ENCODE data around the gene GRIN1.

Gene GRIN1

DNA sequence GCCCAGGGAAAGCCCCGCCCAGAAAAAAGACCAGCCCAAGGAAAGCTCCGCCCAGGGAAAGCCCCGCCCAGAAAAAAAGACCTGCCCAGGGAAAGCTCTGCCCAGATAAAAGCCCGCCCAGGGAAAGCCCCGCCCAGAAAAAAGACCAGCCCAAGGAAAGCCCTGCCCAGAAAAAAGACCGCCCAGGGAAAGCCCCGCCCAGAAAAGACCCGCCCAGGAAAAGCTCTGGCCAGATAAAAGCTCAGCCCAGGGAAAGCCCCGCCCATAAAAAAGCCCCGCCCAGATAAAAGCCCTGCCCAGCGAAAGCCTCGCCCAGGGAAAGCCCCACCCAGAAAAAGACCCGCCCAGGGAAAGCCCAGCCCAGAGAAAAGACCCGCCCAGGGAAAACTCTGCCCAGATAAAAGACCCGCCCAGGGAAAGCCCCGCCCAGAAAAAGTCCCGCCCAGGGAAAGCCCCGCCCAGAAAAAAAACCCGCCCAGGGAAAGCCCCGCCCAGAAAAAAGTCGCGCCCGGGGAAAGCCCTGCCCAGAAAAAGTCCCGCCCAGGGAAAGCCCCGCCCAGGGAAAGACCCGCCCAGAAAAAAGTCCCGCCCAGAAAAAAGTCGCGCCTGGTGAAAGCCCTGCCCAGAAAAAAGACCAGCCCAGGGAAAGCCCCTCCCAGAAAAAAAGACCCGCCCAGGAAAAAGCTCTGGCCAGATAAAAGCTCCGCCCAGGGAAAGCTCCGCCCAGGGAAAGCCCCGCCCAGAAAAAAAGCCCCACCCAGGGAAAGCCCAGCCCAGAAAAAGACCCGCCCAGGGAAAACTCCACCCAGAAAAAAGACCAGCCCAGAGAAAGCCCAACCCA is 11.9 kb downstream of the GRIN1 start:
- no peaks in the 10 kb centered on the region for H3K36me3 ChIP-seq (ENCODE audit: control insufficient read depth, insufficient read depth, low read length)
- H3K4me1 ChIP-seq, result no peaks in the 10 kb centered on the region
- no peaks in the 10 kb centered on the region for H3K79me2 ChIP-seq
- H3K9ac ChIP-seq, result no peak overlapping the region
- no peak overlapping the region for H3K4me3 ChIP-seq (ENCODE audit: low read depth, low read length)
- H2AFZ ChIP-seq, result no peak overlapping the region
- no peak overlapping the region for H3K27ac ChIP-seq
- H3K4me2 ChIP-seq (ENCODE audit: low read length), result no peak overlapping the region
- H3K9me3 ChIP-seq (ENCODE audit: control insufficient read depth, low read length), result no peaks in the 10 kb centered on the region
- TF ChIP-seq, protein P1, sequence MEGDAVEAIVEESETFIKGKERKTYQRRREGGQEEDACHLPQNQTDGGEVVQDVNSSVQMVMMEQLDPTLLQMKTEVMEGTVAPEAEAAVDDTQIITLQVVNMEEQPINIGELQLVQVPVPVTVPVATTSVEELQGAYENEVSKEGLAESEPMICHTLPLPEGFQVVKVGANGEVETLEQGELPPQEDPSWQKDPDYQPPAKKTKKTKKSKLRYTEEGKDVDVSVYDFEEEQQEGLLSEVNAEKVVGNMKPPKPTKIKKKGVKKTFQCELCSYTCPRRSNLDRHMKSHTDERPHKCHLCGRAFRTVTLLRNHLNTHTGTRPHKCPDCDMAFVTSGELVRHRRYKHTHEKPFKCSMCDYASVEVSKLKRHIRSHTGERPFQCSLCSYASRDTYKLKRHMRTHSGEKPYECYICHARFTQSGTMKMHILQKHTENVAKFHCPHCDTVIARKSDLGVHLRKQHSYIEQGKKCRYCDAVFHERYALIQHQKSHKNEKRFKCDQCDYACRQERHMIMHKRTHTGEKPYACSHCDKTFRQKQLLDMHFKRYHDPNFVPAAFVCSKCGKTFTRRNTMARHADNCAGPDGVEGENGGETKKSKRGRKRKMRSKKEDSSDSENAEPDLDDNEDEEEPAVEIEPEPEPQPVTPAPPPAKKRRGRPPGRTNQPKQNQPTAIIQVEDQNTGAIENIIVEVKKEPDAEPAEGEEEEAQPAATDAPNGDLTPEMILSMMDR (IDR thresholded peaks at IDR 0.05), result no peak
- no peaks in the 10 kb centered on the region for H3K27me3 ChIP-seq (ENCODE audit: control insufficient read depth, insufficient read depth, low read length)

- Histone ChIP-seq H3K4me1 (no peaks in the 10 kb centered on the region), H2AFZ (no peak overlapping the region), H3K4me3 (ENCODE audit: low read depth, low read length) (no peak overlapping the region), H3K79me2 (no peaks in the 10 kb centered on the region), H3K27me3 (ENCODE audit: control insufficient read depth, insufficient read depth, low read length) (no peaks in the 10 kb centered on the region), H3K9ac (no peak overlapping the region), H3K9me3 (ENCODE audit: control insufficient read depth, low read length) (no peaks in the 10 kb centered on the region), H3K4me2 (ENCODE audit: low read length) (no peak overlapping the region), H3K27ac (no peak overlapping the region), H3K36me3 (ENCODE audit: control insufficient read depth, insufficient read depth, low read length) (no peaks in the 10 kb centered on the region)
- TF ChIP-seq, protein P1 (IDR thresholded peaks at IDR 0.05), result no peak
Measured at GRCh38 chr9:137152844-137153405, 14.0 kb downstream of the GRIN1 start.

DNA sequence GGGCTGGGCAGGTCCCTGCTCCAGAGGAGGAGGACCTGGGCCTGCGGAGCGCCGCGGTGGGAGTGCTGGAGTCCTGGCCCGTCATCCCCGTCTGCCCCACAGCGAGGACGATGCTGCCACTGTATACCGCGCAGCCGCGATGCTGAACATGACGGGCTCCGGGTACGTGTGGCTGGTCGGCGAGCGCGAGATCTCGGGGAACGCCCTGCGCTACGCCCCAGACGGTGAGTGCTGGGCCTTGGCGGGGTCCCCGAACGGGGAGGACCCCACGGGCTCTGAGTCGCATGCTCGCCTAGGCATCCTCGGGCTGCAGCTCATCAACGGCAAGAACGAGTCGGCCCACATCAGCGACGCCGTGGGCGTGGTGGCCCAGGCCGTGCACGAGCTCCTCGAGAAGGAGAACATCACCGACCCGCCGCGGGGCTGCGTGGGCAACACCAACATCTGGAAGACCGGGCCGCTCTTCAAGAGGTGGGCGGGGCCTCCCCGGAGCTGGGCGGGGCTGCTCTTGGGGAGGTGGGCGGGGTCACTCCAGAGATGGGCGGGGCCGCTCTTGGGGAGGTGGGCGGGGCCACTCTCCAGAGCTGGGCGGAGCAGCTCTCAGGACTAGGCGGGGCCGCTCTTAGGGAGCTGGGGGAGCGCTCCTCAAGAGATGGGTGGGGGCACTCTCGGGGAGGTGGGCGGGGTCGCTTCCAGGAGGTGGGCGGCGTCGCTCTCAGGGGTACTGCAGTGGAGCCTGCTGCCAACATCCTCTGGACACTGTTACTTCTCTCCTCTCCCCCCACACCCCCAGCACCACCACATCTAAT is 17.8 kb downstream of the GRIN1 start:
- Histone ChIP-seq H3K36me3 (ENCODE audit: control insufficient read depth, insufficient read depth, low read length) (no peaks in the 10 kb centered on the region), H3K27me3 (ENCODE audit: control insufficient read depth, insufficient read depth, low read length) (no peaks in the 10 kb centered on the region), H3K9ac (no peak overlapping the region), H2AFZ (no peak overlapping the region), H3K27ac (no peak overlapping the region), H3K4me2 (ENCODE audit: low read length) (no peak overlapping the region), H3K9me3 (ENCODE audit: control insufficient read depth, low read length) (no peaks in the 10 kb centered on the region), H3K4me3 (ENCODE audit: low read depth, low read length) (no peak overlapping the region), H3K4me1 (no peaks in the 10 kb centered on the region), H3K79me2 (no peaks in the 10 kb centered on the region)
- TF ChIP-seq, protein P1 (IDR thresholded peaks at IDR 0.05), result no peak

DNA sequence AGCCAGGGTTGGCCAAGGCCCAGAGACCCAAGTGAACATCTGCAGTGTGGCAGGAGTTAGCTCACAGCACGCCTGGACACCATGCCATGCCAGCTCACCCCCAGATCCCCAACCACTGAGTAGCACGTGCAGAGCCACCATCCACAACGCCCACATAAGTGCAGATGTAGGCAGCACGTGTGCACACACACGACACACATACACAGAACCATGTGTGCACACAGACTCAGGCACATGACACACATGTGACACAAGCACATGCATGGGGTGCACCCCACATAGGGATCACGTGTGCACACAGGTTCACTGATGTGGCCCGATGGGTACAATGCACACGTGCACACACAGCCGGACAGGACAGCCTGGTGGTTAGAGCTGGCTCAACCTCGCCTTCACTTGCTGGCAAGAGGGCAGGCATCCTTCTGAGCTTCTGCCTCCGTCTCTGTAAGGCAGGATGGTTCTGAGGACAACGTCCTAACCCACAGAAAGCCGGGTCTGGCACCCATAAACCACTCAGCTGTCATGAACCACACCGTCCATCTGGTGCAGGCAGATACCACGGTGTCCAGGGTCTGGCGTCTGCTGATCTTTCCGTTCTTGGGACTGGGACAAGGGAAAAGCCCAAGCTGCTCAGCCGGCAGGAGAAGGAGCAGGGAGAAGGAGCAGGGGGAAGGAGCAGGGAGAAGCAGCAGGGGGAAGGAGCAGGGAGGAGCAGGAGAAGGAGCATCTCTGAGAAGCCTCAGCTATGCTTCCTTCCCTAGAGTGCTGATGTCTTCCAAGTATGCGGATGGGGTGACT is 18.9 kb downstream of the GRIN1 start:
- H3K9ac ChIP-seq, result no peak overlapping the region
- H3K4me1 ChIP-seq, result no peaks in the 10 kb centered on the region
- no peaks in the 10 kb centered on the region for H3K36me3 ChIP-seq (ENCODE audit: control insufficient read depth, insufficient read depth, low read length)
- no peaks in the 10 kb centered on the region for H3K79me2 ChIP-seq
- H3K27me3 ChIP-seq (ENCODE audit: control insufficient read depth, insufficient read depth, low read length), result no peaks in the 10 kb centered on the region
- H3K4me3 ChIP-seq (ENCODE audit: low read depth, low read length), result no peak overlapping the region
- H2AFZ ChIP-seq, result no peak overlapping the region
- H3K27ac ChIP-seq, result no peak overlapping the region
- no peaks in the 10 kb centered on the region for H3K9me3 ChIP-seq (ENCODE audit: control insufficient read depth, low read length)
- H3K4me2 ChIP-seq (ENCODE audit: low read length), result no peak overlapping the region
- TF ChIP-seq, protein P1 (IDR thresholded peaks at IDR 0.05), result no peak

All from parathyroid adenoma (tissue), 2 donors.